ENCODE data around the gene RAB24.
"Not testable (repeated sequence)": the region's sequence is repeated elsewhere in the genome, so short reads cannot be mapped to it uniquely, and the experiment has no call there.

RAB24 gene

DNA sequence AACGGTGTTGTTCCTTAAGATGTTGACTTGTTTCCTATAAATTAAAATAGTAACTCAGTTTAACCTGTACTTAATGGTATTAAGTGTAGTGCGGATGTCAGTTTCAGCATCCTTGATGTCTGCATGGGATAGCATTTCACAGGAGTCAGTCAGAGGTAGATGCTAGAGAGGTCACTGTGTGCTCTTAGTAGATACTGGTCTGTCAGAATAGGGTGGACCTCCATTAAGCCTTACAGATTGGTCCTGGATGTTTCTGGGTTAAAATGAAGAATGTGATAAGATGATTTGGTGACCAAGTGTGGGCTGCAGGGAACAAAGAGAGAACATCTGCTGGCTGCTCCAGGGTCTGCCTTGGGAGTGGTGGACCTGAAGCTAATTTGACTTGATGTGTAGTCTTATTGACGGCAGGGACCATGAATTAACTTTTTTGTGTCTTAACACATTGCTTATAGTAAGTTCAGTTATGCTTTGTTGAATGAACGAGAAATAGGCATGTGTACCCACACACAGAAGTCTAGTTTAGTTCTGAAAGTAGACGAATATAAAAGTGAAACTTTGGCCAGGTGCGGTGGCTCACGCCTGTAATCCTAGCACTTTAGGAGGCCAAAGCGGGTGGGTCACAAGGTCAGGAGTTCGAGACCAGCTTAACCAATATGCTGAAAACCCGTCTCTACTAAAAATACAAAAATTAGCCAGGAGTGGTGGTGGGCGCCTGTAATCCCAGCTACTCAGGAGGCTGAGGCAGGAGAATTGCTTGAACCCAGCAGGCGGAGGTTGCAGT is 12.5 kb downstream of the RAB24 start:
- DNase-seq = no peak

DNA sequence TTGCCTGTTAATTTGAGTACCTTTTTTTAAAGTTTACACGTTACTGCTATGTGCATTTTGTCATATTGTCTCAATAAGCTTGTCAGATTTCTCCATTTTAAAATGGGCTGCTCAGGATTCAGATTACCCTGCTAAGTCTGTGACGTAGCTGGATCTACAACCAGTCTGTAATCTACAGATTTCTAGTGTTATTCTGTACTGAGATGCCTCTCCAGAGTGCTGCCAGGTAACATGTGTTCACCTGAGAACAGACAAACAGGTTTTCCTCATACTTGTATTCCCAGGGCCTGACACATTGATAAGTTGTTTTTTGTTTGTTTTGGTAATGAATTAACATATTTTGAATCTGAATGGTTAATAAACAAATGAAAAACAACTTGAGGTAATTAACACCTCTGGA is 15.3 kb downstream of the RAB24 start:
- DNase-seq = no peak

DNA sequence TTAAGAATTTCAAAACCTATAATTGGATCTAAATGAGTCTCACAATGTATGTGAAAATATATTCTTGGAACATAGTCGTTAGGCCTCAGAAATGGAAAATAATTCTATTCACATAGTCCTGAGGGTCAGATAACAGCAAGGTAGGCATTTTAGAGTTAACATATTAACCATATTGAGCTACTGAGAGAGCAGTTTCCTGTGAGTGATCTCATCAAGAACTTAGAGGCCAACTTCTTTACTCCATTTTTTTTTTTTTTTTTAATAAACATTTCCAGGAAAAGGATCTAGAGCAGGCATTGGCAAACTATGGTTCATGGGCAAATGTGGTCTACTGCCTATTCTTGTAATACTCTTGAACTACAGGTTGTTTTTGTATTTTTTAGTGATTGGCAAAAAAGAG is 26.6 kb downstream of the RAB24 start:
- no peak for DNase-seq

DNA sequence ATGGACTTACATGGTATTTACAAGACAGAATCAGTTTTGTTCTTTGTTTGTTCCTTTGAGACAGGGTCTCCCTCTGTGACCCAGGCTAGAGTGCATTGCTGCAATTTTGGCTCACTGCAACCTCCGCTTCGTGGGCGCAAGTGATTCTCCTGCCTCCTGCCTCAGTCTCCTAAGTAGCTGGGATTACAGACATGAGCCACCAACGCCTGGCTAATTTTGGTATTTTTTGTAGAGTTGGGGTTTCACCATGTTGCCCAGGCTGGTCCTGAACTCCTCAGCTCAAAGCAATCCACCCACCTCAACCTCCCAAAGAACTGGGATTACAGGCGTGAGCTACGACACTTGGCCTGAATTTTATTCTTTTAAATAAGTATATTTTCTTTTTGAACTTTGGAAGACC is 27.6 kb downstream of the RAB24 start:
- no peak for DNase-seq

DNA sequence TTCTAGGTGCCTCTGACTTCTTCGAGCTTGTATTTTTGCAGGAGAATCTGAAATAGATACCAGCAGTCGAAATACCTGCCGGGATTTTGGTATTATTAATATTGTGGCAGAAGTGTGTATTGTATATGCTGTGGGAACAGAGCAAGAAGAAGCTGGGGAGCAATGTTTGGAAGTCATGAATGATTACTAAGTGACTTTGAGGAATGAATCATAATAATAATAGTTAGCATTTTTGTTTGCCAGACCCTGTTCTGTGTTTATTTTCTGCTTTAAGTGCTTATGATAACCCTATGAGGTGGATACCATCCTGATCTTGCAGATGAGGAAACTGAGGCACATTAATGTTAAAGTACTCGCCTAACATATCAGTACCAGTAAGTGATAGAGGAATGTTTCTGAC is 32.4 kb downstream of the RAB24 start:
- no peak for DNase-seq

DNA sequence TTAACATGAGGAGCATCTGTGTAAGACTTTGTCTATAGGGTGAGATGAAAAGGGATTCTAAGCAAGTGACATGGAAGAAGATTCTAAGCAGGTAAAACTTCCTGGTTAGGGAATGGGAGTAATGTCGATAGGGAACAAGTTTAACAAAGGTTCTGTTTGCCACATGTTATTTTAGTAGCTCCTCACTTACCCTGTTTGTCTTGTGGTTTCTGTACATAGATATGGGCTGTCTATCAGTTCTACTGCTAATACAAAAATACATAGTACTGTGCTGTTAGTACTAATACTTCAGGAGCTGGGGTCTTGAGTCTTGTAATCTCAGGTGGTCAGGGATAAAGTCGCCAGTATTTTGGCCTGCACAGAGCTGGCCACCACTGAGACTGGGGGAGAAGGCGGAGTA is 32.9 kb downstream of the RAB24 start:
- no peak for DNase-seq

DNA sequence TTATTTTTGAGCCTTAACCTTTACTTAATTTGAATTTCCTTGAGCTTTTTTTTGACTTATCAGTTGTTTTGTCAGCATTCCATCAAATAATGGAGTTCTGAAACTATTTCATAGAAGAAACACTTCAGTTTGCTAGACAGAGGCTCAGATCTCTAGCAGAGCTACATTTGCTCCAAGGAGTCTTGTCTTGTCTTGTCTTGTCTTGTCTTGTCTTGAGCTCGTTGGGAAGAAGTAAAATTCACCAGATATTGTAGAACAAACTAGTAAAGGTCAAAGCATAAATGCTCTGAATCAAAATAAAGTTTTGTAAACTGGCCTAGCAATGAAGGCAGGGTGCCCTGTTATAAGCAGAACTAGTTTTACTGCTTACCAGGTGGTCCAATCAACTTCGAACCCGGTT is 33.5 kb downstream of the RAB24 start:
- DNase-seq = no peak

DNA sequence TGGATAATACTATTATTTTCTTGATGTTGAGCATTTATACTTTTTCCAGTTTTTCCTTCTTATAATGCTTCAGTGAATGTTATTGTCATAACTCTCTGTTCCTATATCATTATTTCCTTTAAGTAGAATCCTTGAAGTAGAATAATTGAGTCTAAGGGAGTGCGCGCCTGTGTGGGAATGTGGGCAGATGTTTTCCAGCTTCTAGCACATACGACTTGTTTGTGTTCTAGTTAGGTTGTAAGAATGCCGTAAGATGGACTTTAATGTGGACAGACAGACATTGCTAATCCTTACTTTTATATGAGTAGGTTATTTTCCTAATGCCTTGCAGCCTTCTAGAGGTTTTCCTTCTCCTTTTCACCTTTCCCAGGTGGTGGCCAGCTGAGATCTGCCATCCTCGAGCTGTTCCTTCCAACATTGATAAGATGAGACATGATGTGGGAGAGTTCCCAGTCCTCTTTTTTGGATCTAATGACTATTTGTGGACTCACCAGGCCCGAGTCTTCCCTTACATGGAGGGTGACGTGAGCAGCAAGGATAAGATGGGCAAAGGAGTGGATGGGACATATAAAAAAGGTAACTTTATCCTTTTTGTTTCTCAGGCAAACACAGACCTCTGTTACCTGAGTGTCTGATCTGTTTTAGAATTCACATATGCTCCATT is 34.2 kb downstream of the RAB24 start:
- no peak for DNase-seq

DNA sequence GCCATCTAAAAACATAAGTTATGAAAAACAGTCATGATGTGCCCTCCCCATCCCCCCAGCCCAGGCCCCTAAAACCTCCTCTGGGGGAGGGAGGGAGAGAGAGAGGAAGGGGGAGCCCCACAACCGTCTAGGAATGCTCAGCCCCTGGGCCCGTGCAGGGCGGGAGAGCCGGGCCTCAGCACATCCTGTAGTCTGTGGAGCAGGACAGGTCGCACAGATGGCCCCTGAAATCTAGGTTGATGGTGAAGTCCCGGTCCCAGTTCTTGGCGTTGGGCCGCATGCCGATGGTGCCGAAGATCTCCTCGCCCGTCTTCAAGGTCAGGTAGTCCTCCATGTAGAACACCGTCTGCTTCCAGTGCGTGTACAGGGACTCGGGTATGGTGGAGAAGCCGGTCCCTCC is 38.1 kb downstream of the RAB24 start:
- DNase-seq = no peak

DNA sequence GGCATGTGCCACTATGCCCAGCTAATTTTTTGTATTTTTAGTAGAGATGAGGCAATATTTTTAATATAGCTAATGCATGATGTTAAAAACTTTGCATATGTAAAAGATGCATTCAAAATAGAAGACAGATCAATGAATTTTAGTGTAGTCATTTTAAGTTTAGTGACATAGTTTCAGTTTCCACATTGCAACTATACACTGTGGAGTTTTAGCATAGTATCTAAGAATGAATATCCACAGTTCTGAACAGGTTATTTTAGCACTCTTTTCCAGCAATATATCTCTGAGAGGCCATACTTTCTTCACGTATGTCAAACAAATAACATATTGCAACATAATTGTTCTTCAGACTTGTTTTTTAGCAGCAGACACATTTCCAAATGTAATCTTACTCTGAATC is 39.3 kb downstream of the RAB24 start:
- no peak for DNase-seq

DNA sequence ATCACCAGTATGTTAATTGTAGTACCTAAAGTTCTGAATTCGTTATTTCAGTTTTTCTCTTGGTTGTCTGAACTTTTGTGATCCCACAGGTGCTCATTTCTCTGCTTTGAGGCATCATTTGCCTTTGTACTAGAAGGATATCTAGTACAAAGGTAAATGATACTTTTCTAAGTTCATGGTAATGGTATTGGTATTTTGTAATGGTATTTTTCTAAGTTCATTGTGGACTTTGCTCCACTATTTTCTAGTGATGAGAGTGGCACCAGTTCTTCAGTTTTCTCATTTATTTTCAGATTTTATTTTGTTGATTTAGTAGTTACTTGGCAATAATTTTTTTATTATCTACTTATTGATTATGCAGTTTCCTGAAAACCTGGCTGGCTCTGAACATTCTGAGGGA is 42.0 kb downstream of the RAB24 start:
- DNase-seq = no peak

DNA sequence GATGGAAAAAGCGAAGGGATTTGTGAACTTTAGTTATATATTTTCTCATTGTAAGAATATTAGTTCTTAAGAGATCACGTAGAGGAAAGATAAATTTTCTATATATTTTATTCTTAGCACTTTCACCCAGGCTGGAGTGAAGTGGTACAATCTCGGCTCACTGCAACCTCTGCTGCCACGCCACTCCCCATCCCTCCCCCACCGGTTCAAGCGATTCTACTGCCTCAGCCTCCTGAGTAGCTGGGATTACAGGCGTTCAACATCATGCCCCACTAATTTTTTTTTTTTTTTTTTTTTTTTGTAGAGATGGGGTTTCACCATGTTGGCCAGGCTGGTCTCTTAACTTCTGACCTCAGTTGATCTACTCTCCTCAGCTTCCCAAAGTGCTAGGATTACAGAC is 42.6 kb downstream of the RAB24 start:
- DNase-seq = no peak

DNA sequence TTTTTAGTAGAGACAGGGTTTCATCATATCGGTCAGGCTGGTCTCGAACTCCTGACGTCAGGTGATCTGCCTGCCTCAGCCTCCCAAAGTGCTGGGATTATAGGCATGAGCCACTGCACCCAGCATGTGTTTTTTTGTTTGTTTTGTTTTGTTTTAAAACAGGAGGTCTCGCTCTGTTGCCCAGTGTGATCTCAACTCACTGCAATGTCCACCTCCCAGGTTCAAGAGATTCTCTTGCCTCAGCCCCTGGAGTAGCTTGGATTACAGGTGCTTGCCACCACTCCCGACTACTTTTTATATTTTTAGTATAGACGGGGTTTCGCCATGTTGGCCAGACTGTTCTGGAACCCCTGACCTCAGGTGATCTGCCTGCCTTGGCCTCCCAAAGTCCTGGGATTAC is 44.8 kb downstream of the RAB24 start:
- not testable (repeated sequence) for DNase-seq

DNA sequence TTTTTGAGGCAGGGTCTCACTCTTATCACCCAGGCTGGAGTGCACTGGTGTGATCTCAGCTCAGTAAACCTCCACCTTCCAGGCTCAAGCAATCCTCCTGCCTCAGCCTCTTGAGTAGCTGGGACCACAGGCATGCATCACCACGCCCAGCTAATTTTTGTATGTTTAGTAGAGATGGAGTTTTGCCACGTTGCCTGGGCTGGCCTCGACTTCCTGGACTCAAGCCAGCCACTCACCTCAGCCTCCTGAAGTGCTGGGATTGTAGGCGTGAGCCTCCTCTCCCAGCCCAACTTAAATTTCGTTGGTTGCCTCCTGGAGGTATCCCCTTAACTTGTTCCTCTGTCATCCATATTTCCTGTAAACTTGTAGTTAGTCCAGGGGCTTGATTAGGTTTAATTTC is 47.2 kb downstream of the RAB24 start:
- peak; percentile 78 for DNase-seq

DNA sequence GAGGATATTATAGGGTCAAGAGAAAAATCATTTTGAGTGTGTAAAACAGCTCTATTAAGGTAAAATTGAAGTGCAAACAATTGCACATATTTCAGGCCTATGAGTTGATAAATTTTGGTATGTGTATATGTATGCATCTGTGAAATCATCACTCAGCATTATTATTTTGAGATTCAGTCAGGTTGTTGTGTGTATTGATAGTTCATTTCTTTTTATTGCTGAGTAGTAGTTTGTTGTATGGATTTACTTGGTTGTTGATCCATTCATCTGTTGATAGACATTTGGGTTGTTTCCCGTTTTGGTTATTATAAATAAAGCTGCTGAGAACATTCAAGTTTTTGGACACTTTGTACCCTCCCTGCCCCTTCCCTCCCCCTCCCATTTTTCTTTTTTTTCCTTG is 50.3 kb downstream of the RAB24 start:
- no peak for DNase-seq

Data from NCI-H226 (cell line).